H54 (cell line): ENCODE data around the gene EIF4EBP3.
A peak's percentile ranks its signal among the peaks of the same experiment; 100 is the strongest.

Source experiments
- DNase-seq: peaks from one replicate; pipeline ENCODE4 v3.0.0; 2011; ENCODE audit warnings: low spot score, mixed read lengths; ENCODE audit not compliant: insufficient read length
- FAIRE-seq: peaks from 3 replicates; lab custom pipeline; 2011; peaks lifted over from hg19 to GRCh38; lab: Jason Lieb, UNC
- POLR2A ChIP-seq: IDR thresholded peaks from 2 replicates; pipeline ENCODE4 v1.6.1; 2011; ENCODE audit warnings: low read depth, mild to moderate bottlenecking, low read length

The EIF4EBP3 gene

GRCh38 chr5:140547508-140548299 is at the start of gene EIF4EBP3:
TSS of gene EIF4EBP3 (plus strand) at chr5:140547662. CDS start at chr5:140547738, 76 bp downstream.
- DNase-seq (peak; percentile 65), FAIRE-seq (no peak)
- TF ChIP-seq POLR2A = no peak

- FAIRE-seq (peak; percentile 30), DNase-seq (no peak)
- no peak for TF ChIP-seq POLR2A
Observed at GRCh38 chr5:140497897-140498296, 49.6 kb upstream of the EIF4EBP3 start.

- FAIRE-seq = peak; percentile 50
- no peak for TF ChIP-seq POLR2A
- no peak for DNase-seq
Observed at GRCh38 chr5:140498591-140498990, 48.9 kb upstream of the EIF4EBP3 start.

GRCh38 chr5:140502834-140503233 is 44.6 kb upstream of the EIF4EBP3 start:
- FAIRE-seq = no peak
- TF ChIP-seq POLR2A = no peak

GRCh38 chr5:140509898-140510297 is 37.6 kb upstream of the EIF4EBP3 start:
- TF ChIP-seq POLR2A = no peak
- no peak for DNase-seq
- no peak for FAIRE-seq

More at GRCh38 chr5:140502834-140503233, 44.6 kb upstream of the EIF4EBP3 start:
- no peak for DNase-seq

- DNase-seq = no peak
- FAIRE-seq = no peak
- TF ChIP-seq POLR2A = no peak
Observed at GRCh38 chr5:140513124-140513523, 34.3 kb upstream of the EIF4EBP3 start.

- no peak for DNase-seq
- FAIRE-seq = no peak
Observed at GRCh38 chr5:140524003-140524402, 23.5 kb upstream of the EIF4EBP3 start.

GRCh38 chr5:140540227-140540626 is 7.2 kb upstream of the EIF4EBP3 start:
- TF ChIP-seq POLR2A = no peak
- DNase-seq = no peak
- no peak for FAIRE-seq

More at GRCh38 chr5:140524003-140524402, 23.5 kb upstream of the EIF4EBP3 start:
- TF ChIP-seq POLR2A = no peak

- DNase-seq (no peak), FAIRE-seq (no peak)
- no peak for TF ChIP-seq POLR2A
Observed at GRCh38 chr5:140542972-140543371, 4.5 kb upstream of the EIF4EBP3 start.

GRCh38 chr5:140544986-140545385 is 2.5 kb upstream of the EIF4EBP3 start:
- DNase-seq = no peak
- FAIRE-seq = no peak
- no peak for TF ChIP-seq POLR2A

GRCh38 chr5:140545606-140546005 is 1.9 kb upstream of the EIF4EBP3 start:
- no peak for DNase-seq
- no peak for FAIRE-seq

GRCh38 chr5:140546851-140547507 is 483 bp upstream of the EIF4EBP3 start:
- TF ChIP-seq POLR2A = no peak
- DNase-seq = no peak
- FAIRE-seq = no peak

More at GRCh38 chr5:140545606-140546005, 1.9 kb upstream of the EIF4EBP3 start:
- TF ChIP-seq POLR2A = no peak

- TF ChIP-seq POLR2A = no peak
- FAIRE-seq (no peak), DNase-seq (no peak)
Observed at GRCh38 chr5:140548300-140548688, 832 bp downstream of the EIF4EBP3 start.

- FAIRE-seq (no peak), DNase-seq (no peak)
- no peak for TF ChIP-seq POLR2A
Observed at GRCh38 chr5:140548791-140549190, 1.3 kb downstream of the EIF4EBP3 start.
